SU-DHL-6 (cell line): ENCODE measurements around the gene GREM2.

Experiments used
- CTCF ChIP-seq: fragments of 200-600 bp; sonication (generic); IDR thresholded peaks from one replicate; pipeline ENCODE4 v1.5.1; 2017; ENCODE audit warnings: antibody characterized with exemption, mild to moderate bottlenecking, low read length, moderate library complexity; ENCODE audit not compliant: insufficient read depth, poor library complexity, severe bottlenecking
- EZH2phosphoT487 ChIP-seq: fragments of 200-600 bp; sonication (generic), shearing (Covaris generic); conservative IDR thresholded peaks from 2 replicates; pipeline ENCODE4 v1.6.1; 2018; ENCODE audit warnings: mild to moderate bottlenecking, antibody characterized with exemption, low read length, moderate library complexity, mixed read lengths

GRCh38 chr1:240577095-240577494 is 34.9 kb downstream of the GREM2 start:
- TF ChIP-seq CTCF (no peak), EZH2phosphoT487 (no peak)
